CD4-positive, alpha-beta T cell treated with Interleukin-4 for 1 hour (primary cell): ENCODE results near the gene RTL9.
"Not testable (repeated sequence)": the region's sequence is repeated elsewhere in the genome, so short reads cannot be mapped to it uniquely, and the experiment has no call there.

Source experiments
- DNase-seq, 2 donors: peaks; one replicate each; pipeline ENCODE4 v3.0.0-alpha.2; 2020 to 2022

RTL9 gene

DNA sequence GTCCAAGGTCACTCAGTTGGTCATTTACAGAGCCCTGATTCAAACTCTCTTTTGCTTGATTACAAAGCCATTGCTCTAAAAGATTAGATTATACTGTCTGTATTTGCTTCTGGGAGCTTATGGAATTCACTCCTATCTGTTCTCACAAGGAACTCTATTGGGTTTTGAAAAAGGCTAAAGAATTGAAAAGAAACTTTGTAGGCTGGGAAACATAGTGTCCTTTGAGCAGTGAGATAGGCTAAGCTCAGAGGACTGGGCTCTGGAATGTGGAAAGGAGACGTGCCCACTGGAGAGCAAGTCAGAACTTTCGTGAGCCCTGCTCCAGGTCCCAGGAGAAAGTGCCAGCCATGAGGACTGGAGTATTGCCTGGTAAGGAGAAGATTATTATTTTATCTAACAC lies at the start of gene RTL9:
TSS of gene RTL9 (plus strand) at position 301 of the 400 bp plus-strand sequence. CDS start 91,770 bp downstream, outside the sequence.
- no peak for DNase-seq

DNA sequence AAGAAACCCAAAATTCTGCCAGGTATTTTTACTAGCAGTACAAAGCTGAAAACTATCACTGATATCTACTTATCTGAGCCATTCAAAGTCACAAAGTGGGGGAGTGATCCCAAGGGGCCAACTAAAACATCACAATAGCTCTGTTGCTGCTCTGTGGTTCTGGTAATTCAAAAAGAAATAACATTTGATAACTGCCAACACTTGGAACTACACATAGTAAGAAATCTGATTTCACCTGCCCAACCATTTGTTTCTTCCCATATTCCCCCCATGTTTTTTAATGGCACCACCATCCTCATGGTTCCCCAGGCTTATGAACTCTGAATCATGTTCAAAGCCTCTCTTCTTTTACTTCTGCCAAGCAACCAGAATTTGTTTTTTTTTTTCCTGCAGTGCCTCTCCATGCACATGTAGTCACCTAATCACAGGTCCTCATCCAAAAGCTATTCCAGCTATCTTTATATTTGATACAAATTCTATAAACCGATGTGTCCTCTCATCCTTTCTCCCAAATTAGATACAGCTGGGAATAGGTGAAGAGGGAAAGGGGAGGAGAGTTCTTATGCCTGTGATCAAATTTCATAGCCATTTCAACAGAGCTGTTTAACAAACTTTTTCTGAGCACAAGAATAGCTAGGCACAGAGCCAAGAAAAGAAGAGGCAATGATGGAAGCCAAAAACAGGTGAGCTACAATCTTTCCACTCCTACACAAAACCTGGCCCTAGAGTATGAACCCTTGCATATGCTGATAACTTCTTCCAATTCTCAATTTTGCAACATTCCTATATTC lies 48.5 kb upstream of the RTL9 start:
- DNase-seq, result no peak

DNA sequence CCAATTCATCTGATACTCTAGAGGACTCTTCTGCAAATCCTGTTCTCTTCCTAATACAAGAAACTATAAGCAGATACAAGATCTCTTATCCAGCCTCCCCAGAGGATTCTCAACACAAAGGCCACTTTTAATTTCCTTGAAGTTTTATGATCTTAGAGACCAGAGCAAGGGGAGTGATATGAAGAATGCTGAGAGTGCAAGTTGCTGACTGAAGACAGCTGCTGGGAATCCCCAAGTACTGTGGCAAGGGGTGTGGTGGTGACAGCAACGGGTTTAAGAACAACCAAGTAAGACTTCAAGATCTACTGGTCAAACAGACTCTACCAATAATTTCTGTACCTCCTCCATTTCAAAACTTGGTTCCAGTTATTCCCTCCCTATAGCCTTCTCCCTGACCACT lies 47.8 kb upstream of the RTL9 start:
- peak; percentile 22 to 50 for DNase-seq

DNA sequence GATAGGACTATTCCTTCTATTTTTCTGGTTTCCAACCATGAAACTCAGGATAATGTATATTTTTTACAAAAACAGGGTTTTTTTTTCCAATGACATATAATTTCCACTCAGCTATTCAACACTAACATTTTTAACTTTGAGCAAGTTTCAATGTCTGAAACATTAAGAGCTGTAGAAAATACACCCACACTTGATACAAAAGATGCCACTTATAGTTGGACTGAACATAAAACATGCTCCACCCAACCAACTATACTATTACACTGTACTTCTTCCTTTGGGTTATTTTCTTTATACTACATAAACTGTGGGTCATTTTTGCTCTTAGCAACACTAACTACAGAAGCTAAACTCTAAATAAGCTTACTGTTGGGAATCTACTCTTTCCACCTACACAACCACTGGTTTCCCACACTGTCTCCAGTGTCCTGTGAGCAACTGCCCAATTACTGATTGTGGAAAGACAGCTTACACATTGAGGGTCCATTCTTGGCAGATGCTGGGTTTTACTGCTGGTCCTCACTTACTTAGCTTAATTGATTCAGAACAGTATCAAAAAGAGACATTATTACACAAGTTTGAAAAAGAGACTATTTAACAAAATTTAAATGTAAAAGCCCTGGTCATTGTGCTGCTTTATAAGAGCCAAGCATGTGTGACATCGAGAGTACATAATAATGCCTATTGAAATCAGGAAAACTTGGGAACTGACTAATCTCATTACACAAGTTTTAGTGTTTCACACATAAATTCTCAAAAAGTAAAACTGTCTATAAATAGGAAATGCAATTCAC lies 47.0 kb upstream of the RTL9 start:
- DNase-seq, result no peak

DNA sequence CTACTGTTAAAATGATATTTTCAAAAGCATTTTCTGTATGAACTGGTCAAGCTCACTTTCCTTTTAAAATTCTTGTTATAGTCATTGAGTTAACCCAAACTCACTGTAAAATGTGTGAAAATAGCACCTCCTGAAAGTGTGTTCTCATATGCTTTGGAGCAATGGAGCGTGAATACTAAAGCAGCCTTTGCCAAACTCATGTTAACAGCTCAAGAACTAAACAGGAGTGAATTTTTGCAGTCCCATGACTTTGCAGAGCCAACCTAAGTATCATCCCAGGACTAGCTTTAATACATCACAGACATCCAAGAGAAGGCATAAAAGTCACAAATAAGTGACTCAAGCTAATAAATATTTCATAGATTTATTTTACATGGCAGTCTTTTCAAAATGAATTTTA lies 43.1 kb upstream of the RTL9 start:
- no peak for DNase-seq

DNA sequence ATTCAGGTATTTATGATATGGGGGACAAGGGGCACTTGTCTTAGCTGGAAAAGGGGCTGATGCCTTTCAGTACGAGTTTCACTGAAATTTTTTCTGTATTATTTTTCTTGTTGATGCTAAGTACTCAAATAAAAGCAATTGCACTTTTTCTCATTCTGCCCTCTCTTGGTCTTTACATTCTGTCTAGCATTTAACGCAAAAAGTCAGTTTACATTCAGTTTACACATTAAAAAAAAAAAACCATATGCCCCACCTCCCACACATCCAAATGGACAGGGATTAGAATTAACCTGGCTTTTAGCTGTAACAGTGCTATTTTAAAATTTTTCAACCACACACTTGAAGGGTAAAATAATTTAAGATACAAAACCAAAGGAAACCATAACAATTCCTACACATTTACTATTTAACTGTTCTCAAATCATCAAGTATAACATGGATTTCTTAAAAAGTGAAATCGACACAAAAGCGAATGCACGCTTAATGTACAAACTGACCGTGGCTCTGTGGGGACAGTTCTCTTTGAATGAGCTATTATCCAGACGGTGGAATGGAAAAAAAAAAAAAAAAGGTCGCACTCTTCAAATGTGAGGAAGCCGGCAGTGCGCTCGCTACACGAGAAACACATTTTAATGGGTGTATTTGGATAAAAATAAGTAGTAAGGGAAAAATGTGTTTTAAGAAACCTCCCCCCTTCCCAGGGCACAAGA lies 42.1 kb upstream of the RTL9 start:
- no peak for DNase-seq

DNA sequence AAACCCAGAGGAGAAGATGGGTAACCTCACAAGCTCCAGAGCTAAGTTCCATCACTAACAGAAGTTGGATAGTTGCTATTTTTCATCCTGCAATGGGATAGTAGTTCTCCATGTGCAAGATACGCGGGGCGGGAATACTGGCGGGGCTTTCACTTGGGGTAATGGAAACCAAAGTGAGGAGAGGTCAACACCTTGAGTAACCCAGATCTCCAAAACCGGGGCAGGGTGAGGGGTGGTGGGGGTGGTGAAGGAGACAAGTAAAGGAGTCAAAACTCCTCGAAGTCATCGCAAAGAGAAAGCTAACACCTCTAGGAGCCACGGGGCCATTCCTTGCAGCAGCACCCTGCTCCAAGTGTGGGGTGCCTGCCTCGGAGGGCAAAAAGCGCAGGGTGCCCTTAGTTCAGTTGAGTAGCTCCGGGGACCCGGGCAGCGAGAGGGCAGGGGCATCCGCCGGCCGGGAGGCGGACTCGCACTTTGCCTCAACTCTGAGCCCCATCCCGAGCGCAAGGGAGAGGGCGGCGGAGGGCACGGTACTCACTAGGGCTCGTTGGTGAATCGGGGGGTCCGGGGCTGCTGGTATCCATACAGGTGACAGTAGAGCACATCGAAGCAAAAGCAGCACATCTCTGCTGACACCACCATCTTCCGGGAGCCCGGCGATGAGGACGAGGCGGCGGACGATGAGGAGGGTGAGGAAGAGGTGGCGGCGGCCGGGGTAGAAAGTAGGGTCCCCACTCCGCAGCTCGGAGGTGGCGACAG lies 41.4 kb upstream of the RTL9 start:
- DNase-seq, result peak; percentile 11 to 26

DNA sequence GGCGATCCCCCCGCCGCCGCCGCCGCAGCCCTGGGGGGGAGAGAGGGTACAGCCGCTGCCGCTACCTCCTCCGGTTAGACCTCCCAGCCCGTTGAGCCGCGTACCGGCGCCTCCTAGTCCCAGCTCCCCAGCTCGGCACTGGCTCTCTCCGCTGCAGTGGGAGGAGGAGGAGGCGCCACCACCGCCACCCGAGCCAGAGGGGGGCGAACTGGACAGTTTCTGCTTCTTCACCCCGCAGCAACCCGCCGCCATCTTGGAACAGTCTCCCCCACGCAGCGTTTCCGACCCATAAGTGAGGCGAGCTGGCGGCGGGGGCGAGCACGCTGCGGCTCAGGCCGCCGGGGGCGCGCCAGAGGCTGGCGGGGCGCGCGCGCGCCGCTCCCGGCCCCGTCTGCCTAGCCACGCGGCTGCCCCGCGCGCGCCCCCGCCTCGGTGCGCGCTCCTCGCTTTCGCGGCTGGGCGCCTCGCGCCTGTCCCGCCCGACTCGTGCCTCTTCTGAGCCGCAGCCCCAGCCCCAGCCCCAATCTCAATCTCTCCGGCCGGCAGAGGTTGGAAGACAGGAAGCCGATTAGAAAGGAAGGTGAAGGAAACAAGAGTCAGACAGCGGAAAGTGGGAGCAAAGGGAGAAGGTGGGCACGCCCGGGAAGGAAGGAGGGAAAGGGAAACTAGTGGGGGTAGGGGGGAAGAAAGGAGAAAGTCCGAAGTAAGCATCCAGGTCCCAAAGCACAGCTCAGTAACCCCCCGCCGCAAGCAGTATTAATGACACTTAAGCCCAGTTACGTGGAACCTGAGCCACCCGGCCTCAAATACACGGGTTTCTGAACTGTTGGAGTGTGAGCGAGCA lies 40.6 kb upstream of the RTL9 start, which contains the start of gene AMMECR1:
TSS of gene AMMECR1 (minus strand) at position 266 of the 844 bp plus-strand sequence. CDS start at position 252, 14 bp downstream.
- DNase-seq, result peak; percentile 86 to 87

DNA sequence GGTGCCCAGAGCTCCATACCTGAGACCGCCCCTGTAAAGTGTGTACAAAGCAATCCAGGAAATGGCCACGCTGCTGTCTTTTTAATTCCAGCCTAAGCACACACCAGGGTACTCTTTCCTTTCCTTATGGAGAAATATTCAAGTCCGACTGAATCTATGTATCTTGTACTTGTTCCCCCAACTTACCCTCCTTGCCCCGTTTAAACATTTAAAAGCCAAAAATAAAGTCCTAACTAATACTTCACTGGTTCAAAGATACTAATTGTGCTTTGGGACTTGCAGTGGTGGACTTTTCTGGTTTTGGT lies 40.0 kb upstream of the RTL9 start:
- DNase-seq, result no peak

DNA sequence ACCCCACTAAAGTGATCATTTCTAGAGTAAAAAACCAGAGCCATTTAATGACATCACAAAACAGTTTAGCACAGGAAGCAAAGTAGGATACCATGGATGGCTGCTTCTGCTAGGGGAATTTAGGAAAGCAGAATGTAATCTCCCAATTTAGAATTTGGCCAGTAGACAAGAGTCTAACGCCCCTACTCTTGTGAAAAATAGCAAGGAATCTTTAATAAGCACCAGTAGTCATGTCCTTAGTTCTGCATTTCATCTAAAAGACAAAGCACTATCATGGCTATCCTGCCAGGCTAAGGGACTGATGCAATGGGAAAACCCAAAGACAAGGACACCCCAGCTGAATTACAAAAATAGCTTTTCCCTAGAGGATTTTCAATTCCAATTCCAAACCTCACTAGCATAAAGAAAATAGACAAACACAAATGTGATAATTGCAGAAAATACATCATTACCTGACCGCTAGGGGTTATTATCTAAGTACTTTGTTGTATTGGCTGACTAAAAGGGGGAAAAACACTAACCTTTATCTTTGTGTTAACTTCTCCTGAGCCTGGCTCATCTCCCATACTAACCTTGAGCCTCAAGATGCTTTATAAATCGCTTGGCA lies 38.2 kb upstream of the RTL9 start:
- DNase-seq, result no peak

DNA sequence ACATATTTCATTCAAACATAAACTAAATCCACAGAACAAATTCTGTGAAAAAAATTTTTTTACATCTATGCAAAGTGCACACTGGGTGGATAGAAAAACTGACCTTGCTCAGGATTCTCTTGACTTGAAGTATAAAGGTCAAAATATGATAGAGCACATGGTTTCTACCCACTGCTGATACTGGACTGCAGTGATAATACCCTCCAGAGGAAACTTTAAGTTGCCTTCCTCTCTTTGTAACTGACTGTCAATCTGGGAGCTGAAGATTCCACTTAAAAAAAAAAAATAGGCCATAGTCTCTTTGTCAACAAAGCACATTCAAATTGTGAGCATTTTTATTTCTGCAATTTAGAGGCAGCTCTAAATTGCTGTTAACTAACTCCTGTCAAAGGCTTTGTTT lies 37.6 kb upstream of the RTL9 start:
- DNase-seq, result no peak

DNA sequence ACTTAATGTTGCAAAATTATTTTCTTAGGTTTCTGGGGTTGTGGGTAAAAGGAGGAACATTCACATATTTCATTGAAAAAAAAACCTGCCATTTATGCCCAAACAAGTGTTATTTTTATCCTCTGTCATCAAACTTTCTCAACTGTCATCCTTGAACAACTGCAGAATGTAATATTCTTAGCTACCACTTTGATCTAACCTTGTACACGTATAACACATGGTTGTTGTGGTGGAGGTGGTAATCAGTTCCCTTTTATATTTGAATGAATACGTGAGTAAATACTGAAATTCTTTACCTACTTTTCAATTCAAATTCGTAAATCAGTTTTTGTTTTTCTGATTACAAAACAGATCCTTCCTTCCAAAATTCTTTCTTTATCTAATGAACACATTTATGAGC lies 37.0 kb upstream of the RTL9 start:
- no peak for DNase-seq

DNA sequence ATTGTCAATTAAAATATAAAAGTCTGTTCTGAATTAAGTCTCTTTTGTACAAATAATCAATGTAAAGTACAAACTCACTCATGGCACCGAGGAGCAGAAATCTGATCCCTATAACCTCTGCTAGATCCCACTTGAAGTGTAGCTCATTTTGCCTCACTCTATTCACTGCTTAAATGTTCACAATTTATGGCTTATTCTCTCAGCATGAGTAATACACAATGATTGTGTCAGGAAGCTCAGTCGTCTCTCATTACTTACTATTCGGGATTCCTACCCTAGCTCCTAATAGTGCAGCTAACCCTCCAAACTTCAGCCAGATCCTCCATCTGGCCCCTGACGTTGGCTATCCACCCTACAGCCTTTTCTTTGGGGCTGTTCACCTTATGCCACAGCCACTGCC lies 36.0 kb upstream of the RTL9 start:
- no peak for DNase-seq

DNA sequence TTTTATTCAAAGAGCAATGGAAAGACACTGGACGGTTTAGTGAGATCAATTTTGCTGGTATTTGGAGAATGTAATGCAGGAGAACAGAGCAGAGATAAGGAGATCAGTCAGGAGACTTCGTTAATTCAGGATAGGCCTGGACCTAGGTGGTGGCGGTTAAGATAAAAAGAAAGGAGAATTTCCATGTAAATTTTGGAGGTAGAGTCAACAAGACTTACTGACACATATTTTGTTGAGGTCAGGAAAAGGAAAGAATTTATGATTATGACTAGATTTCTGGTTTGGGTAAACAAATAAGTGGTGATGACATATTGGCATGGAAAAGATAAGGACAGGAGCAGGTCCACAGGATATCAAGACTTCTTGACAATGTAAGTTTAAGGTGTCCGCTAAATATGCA lies 31.9 kb upstream of the RTL9 start:
- no peak for DNase-seq

DNA sequence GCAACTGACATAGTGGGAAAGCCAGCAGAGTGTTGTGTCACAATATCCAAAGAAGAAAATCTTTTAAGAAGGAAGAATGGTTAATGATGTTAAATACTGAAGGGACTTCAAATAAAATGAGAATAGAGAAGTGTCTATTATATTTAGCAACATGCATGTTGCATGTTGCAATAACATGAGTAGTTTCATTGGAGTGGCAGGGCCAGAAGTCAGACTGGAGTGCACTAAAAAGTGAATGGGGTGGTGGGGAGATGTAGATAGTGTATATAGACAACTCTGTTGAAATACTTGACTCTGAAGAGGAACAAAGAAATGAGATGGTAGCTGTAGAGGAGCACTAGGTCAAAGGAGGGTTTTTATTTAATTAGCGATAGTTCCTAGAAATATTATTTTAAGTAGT lies 31.3 kb upstream of the RTL9 start:
- DNase-seq, result peak in 1 of 2 donors; percentile 12

DNA sequence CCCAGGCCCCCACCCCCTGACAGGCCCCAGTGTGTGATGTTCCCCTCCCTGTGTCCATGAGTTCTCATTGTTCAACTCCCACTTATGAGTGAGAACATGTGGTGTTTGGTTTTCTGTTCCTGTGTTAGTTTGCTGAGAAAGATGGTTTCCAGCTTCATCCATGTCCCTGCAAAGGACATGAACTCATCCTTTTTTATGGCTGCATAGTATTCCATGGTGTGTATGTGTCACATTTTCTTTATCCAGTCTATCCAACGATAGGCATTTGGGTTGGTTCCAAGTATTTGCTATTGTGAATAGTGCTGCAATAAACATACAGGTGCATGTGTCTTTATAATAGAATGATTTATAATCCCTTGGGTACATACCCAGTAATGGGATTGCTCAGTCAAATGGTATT lies 30.0 kb upstream of the RTL9 start:
- DNase-seq, result not testable (repeated sequence)

DNA sequence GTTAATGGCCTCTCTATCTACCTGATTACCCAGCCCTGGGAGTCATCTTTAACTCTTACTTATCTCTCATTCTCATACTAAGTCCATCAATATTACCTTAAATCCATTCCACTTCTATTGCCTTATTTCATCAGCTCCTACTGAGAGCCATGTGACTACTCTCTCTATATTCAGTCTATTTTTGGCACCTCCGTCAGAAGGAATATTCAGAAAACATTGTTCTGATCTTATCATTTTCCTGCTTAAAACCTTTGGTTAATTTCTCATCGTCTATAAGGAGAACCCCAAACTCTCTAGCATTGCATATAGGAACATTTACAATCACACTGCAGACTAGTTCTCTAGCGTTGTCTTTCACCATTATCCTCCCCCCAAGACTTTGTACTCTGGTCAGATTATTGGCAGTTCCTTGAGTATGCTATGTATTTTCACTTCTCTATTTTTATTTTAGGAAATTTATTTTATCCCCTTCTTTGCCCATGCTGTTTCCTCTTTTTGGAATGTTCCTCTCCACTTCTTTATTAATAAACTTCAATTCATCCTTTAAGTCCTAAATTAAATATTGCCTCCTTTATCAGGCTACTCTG lies 27.1 kb upstream of the RTL9 start:
- no peak for DNase-seq

DNA sequence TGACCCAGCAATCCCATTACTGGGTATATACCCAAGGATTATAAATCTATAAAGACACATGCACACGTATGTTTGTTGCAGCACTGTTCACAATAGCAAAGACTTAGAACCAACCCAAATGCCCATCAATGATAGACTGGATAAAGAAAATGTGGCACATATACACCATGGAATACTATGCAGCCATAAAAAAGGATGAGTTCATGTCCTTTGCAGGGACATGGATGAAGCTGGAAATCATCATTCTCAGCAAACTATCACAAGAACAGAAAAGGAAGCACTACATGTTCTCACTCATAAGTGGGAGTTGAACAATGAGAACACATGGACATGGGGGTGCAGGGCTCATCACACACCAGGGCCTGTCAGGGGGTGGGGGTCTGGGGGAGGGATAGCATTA lies 25.2 kb upstream of the RTL9 start:
- DNase-seq, result not testable (repeated sequence)

DNA sequence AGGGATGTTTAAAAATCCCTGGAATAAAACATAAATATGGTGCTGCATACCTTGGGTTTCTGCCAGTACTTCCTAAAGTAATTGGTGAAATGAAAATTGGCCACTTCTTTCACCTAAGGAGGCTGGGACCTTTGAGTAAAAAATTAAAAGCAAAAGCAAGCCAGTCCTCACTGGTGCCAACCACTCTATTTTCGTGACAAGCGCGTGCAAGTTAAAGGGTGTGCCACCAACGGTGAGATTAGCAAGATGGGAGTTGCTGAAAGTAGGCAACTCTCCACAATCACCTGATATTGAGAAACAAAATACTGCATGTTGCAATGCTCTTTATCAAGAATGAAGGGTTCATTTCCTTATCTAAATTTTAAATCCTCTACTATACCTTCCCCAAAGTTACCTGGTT lies 19.7 kb upstream of the RTL9 start:
- no peak for DNase-seq

DNA sequence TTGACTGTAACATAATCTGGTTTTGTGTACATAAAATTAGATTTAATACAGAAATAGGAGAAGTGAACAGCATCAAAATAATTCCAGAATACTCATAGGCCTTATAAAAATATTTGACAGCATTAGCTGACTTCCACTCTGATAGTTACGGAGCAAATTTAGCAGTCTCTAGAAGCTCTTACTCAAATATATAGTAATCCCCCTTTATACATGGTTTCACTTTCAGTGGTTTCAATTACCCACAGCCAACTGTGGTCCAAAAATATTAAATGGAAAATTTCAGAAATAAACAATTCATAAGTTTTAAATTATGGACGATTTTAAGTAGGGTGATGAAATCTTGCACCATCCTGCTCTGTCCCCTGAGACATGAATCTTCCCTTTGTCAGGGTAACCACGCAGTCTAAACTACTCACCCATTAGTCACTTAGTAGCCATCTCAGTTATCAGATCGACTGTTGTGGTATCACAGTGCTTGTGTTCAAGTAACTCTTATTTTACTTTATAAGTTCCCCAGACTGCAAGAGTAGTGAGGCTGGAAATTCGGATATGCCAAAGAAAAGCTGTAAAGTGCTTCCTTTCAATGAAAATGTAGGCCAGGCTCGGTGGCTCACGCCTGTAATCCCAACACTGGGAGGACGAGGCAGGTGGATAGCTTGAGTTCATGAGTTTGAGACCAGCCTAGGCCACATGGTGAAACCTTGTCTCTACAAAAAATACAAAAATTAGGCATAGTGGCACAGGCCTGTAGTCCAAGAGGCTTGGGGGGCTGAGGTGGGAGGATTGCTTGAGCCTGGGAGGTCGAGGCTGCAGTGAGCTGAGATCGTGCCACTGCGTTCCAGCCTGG lies 17.2 kb upstream of the RTL9 start:
- no peak for DNase-seq
